IPS-20b (cell line): ENCODE data around the gene GYS1.
"Not testable (repeated sequence)": the region's sequence is repeated elsewhere in the genome, so short reads cannot be mapped to it uniquely, and the experiment has no call there.

Experiments used
- H3K27ac ChIP-seq: one replicate; pipeline ENCODE4 v1.5.1; 2013; ENCODE audit warnings: low read length
- H3K27me3 ChIP-seq: 2 replicates; pipeline ENCODE4 v1.6.1; 2013; ENCODE audit warnings: mild to moderate bottlenecking, low read length, inconsistent platforms; ENCODE audit not compliant: insufficient read depth
- H3K36me3 ChIP-seq: 2 replicates; pipeline ENCODE4 v1.6.1; 2013; ENCODE audit warnings: low read depth, mild to moderate bottlenecking, inconsistent platforms, low read length, moderate library complexity; ENCODE audit not compliant: insufficient read depth
- H3K4me1 ChIP-seq: 2 replicates; pipeline ENCODE4 v1.6.1; 2013; ENCODE audit warnings: mild to moderate bottlenecking, control low read depth, inconsistent platforms, low read length, moderate library complexity; ENCODE audit not compliant: insufficient read depth
- H3K4me3 ChIP-seq: 2 replicates; pipeline ENCODE4 v1.5.1; 2013; ENCODE audit warnings: mild to moderate bottlenecking, low read length, inconsistent platforms
- H3K9ac ChIP-seq: 2 replicates; pipeline ENCODE4 v1.6.1; 2013; ENCODE audit warnings: low read depth, mild to moderate bottlenecking, inconsistent platforms, low read length, moderate library complexity
- H3K9me3 ChIP-seq: 2 replicates; pipeline ENCODE4 v1.6.1; 2013; ENCODE audit warnings: mild to moderate bottlenecking, low read depth, low read length, inconsistent platforms; ENCODE audit not compliant: insufficient read depth

GYS1 gene

GRCh38 chr19:48993175-48994034 is at the start of gene GYS1, which contains the start of gene RUVBL2:
TSS of gene GYS1 (minus strand) at chr19:48993309. CDS start at chr19:48993112, 197 bp downstream.
TSS of gene RUVBL2 (plus strand) at chr19:48993887. CDS start at chr19:48993912, 25 bp downstream.
- no peaks in the 10 kb centered on the region for H3K27me3 ChIP-seq
- peak within 1 kb of the TSS; percentile 98 for H3K4me3 ChIP-seq
- H3K9me3 ChIP-seq = no peaks in the 10 kb centered on the region
- peak within 1 kb of the TSS; percentile 95 for H3K9ac ChIP-seq
- H3K36me3 ChIP-seq = peaks cover 14% of the 10 kb centered on the region
- peak within 1 kb of the TSS; percentile 45 for H3K27ac ChIP-seq
- H3K4me1 ChIP-seq = peaks cover 6% of the 10 kb centered on the region

GRCh38 chr19:49042666-49043065 is 49.6 kb upstream of the GYS1 start:
- not testable (repeated sequence) for H3K4me1 ChIP-seq, H3K9me3 ChIP-seq, H3K36me3 ChIP-seq

GRCh38 chr19:49042177-49042576 is 49.1 kb upstream of the GYS1 start:
- no peak overlapping the region for H3K9ac ChIP-seq
- no peak overlapping the region for H3K4me3 ChIP-seq
- H3K9me3 ChIP-seq = no peaks in the 10 kb centered on the region
- no peaks in the 10 kb centered on the region for H3K36me3 ChIP-seq
- H3K4me1 ChIP-seq = no peaks in the 10 kb centered on the region
- no peak overlapping the region for H3K27ac ChIP-seq
- H3K27me3 ChIP-seq = no peaks in the 10 kb centered on the region

More at GRCh38 chr19:49042666-49043065, 49.6 kb upstream of the GYS1 start:
- not testable (repeated sequence) for H3K9ac ChIP-seq, H3K27ac ChIP-seq, H3K27me3 ChIP-seq, H3K4me3 ChIP-seq

GRCh38 chr19:49039736-49040135 is 46.6 kb upstream of the GYS1 start:
- H3K9me3 ChIP-seq, H3K27me3 ChIP-seq, H3K4me1 ChIP-seq, H3K36me3 ChIP-seq, H3K9ac ChIP-seq, H3K4me3 ChIP-seq, H3K27ac ChIP-seq: not testable (repeated sequence)

- not testable (repeated sequence) for H3K4me3 ChIP-seq, H3K36me3 ChIP-seq, H3K9ac ChIP-seq, H3K9me3 ChIP-seq, H3K27me3 ChIP-seq, H3K4me1 ChIP-seq, H3K27ac ChIP-seq
Observed at GRCh38 chr19:49038557-49039276, 45.6 kb upstream of the GYS1 start.

- H3K9ac ChIP-seq, H3K36me3 ChIP-seq, H3K27me3 ChIP-seq, H3K27ac ChIP-seq, H3K4me3 ChIP-seq, H3K4me1 ChIP-seq, H3K9me3 ChIP-seq: not testable (repeated sequence)
Observed at GRCh38 chr19:49038111-49038510, 45.0 kb upstream of the GYS1 start.

GRCh38 chr19:49036815-49037214 is 43.7 kb upstream of the GYS1 start, which contains the start of gene CGB1:
TSS of gene CGB1 (minus strand) at chr19:49036895. CDS start at chr19:49036711, 184 bp downstream.
- H3K36me3 ChIP-seq, H3K9me3 ChIP-seq, H3K4me3 ChIP-seq, H3K27ac ChIP-seq, H3K27me3 ChIP-seq, H3K4me1 ChIP-seq, H3K9ac ChIP-seq: not testable (repeated sequence)

GRCh38 chr19:49031642-49032301 is 38.7 kb upstream of the GYS1 start, which contains the start of gene CGB2:
TSS of gene CGB2 (plus strand) at chr19:49031890. CDS start at chr19:49032096, 206 bp downstream.
- H3K9ac ChIP-seq, H3K27me3 ChIP-seq, H3K4me3 ChIP-seq, H3K4me1 ChIP-seq, H3K27ac ChIP-seq, H3K36me3 ChIP-seq, H3K9me3 ChIP-seq: not testable (repeated sequence)

- not testable (repeated sequence) for H3K36me3 ChIP-seq, H3K4me1 ChIP-seq, H3K27ac ChIP-seq, H3K9me3 ChIP-seq, H3K27me3 ChIP-seq, H3K4me3 ChIP-seq, H3K9ac ChIP-seq
Observed at GRCh38 chr19:49030323-49030722, 37.2 kb upstream of the GYS1 start.

- H3K27me3 ChIP-seq, H3K4me1 ChIP-seq, H3K27ac ChIP-seq, H3K9ac ChIP-seq, H3K9me3 ChIP-seq, H3K4me3 ChIP-seq, H3K36me3 ChIP-seq: not testable (repeated sequence)
Observed at GRCh38 chr19:49029749-49030148, 36.6 kb upstream of the GYS1 start.

GRCh38 chr19:49028686-49029085 is 35.6 kb upstream of the GYS1 start:
- not testable (repeated sequence) for H3K9ac ChIP-seq, H3K27me3 ChIP-seq, H3K4me3 ChIP-seq, H3K4me1 ChIP-seq, H3K27ac ChIP-seq, H3K36me3 ChIP-seq, H3K9me3 ChIP-seq
